GM21529 (cell line): ENCODE measurements around the gene TCF7.
A peak's percentile ranks its signal among the peaks of the same experiment; 100 is the strongest.

Experiments
- ATAC-seq: cut with Tn5 transposase; IDR thresholded peaks from one replicate; pipeline ENCODE4 v1.9.1; 2021; ENCODE audit not compliant: unreplicated experiment

Gene TCF7

DNA sequence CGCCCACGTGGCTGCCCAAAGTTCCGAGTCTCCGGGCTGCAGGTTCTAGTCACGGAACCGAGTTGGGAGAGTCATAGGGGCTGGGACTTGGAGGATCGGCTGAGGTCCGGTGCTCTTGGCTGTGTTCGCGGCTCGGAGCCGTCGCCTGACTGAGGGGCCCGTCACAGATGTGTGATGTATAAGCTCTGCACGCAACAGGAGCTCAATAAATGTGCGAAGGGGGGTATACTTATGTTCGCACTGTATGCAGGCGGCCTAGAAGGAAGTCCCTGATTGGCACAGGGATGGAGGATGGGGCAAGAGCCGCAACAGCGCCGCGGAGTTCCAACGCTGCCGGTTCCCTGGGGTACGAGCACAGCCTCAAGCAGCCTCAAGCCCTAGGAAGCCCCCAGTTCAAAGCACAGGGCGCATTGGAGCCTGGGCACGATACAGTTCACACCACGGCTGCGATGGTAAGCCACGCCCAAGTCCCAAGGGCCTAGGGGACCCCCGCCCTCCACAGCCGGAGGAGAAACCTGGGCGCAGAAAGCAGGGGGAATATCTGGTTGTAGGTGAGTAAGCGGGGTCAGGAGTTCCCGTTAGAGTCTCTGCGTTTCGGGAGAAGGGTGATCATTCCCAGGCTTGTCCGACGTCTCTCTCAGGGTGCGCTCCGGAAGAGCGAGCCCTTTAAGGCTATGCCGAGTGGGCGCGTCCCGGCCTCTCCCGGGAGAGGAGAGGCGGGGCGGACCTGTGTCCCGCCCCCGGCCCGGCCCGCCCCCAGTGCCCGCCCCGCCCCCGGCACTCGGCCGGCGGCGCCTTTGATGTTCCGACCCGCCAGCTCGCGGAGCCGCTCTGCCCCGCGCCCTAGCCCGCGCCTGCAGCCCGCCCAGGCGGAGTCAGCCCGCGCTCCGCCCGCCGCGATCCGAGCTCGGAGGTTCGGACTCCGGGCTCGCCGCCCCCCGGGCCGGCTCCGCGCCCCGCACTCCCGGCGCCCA lies at the start of gene TCF7:
TSS of gene TCF7 (plus strand) at position 780 of the 974 bp plus-strand sequence. CDS start 226 bp downstream, outside the sequence.
- peak; percentile 83 for ATAC-seq

DNA sequence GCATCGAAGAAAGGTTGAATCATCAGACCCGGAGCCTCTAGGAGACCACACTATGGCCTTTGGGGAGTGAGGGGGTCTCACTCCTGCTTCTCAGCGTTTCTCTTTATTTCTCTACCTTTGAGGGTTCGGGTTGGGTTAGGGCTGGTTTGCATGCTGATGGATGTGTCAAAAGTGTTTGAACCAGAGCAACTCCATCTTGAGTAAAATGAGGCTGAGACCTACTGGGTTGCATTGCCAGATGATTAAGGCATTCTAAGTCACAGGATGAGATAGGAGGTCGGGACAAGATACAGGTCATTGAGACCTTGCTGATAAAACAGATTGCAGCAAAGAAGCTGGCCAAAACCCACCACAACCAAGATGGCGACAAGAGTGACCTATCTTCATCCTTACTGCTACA lies 44.9 kb upstream of the TCF7 start:
- no peak for ATAC-seq

DNA sequence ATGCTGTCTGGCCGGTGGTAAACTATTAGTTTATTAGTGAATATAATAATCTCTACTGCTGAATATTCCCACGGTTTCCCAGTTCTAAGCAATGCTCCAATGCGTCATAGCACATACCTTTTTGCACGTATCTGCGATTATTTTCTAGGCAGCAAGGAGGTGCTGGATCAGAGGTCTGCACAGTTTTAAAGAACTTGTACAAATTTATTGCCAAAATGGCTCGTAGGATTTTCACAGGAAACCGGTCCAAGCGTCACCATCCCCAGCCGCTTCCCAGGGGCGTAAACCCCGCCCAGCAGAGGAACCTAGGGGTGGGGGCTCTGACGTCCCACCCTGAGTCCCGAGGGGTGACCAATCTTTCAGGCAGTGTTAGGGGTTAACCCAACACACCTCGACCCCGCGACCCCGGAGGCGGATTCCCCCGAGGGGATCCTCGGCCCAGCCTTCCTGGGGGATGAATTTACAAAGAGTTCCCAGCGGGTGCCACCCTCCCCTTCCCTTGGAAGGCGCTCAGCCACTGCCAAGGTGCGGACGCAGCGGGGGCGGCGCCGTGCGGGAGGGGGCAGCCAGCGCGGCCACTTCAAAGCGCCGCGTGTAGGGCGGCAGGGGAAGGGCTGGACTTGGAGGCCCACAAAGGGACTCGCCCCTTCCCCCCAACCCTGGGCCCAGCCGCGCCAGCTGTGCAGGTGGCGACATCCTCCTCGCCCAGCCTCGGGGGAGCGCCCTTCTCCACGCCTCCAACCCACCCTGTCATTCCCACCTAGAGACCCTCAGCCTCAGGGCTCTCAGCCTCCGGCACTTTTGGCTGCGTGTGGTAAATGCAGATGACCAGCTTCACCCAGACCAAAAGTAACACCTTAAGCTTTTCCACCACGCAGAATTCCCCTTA lies 43.5 kb upstream of the TCF7 start:
- ATAC-seq = peak; percentile 48

DNA sequence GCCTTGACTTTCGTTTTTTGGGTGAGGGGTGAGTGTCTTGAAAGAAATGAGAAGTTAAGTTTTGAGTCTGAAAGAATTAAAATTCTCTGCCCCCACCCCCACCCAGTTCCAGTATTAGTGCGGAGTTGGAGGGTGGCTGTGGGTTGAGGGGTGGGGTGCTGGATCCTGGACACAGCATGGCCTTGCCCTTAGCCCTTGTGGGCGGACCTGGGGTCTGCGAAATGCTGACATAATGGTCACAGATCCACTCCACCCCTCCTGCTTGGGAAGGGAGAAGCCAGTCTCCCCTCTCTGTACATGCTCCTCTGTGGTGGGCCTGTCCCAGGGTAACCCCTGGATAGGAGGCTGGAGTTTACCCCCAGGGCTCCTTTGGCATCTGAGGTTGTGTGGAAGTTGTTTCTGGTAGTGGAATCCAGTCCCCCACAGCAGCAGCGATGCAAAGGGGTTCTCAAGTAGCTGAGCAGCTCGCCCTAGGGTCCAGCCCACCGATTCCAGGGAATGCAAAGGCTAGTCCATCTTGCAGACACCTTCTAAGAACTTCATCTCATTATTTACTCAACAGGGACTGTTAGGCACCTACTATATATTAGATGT lies 42.8 kb upstream of the TCF7 start:
- ATAC-seq = no peak

DNA sequence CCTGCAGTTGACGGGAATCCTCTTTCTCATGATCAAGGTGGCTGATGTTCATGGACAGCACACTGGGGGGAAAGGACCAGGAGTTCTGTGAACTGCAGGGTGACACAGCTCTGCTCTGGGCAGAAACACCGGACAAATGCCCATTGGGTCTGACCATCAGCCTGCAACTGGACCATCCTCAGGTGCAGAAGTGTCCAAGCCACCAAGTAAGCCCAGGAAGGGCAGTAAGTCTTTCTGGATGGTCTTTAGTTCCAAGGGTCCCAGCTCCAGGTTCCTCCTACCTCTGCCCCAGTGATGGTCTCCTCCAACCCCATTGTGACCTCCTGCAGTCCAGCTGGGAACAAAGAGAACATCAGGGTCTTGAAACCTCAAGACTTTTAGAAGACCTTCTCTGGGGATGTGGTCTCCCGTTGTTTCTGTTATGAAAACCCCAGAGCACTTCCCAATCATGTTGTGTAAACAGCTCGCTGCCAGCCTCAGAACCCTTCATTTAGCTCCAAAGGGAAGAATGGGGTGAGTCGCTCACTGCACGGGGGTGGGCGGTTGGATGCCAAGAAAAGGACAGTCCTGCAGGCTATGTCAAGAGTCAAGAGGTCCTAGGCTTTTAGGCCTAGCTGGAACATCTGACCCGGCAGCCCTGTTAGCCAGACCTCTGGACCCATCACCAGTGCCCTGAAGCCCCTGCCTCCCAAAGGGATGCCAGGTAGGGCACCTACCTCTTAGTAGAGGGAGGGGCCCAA lies 41.8 kb upstream of the TCF7 start:
- ATAC-seq = no peak

DNA sequence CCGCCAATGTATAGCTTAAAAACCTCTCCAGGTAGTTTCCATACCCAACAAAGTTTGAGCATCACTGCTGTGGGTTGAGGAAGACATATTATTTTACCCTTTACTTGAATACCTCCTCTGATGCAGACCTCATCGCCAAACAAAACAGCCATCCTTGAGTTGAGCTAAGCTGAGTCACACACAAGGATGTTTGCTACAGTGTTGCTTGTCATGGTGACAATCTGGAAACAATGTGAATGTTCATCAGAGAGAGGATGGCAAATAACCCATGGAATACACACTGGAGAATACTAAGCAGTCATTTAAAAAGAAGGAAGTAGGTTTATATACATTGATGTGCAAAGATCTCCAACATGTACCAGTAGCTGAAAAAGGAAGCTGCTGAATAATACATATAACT lies 41.1 kb upstream of the TCF7 start:
- ATAC-seq = no peak

DNA sequence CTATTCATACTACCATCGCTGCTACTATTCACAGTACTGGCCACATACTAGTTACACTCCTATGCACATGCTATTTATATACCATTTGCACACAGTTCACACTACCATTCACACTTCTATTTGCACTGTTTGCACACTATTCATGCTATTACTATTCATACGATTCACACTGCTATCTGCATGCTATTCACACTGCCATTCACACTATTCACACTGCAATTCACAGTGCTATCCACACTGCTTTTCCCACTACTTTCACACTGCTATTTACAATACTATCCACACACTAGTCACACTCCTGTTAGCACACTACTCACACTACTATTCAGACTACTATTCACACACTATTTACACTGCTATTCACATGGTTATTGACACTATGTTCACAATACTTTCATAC lies 39.4 kb upstream of the TCF7 start:
- no peak for ATAC-seq

DNA sequence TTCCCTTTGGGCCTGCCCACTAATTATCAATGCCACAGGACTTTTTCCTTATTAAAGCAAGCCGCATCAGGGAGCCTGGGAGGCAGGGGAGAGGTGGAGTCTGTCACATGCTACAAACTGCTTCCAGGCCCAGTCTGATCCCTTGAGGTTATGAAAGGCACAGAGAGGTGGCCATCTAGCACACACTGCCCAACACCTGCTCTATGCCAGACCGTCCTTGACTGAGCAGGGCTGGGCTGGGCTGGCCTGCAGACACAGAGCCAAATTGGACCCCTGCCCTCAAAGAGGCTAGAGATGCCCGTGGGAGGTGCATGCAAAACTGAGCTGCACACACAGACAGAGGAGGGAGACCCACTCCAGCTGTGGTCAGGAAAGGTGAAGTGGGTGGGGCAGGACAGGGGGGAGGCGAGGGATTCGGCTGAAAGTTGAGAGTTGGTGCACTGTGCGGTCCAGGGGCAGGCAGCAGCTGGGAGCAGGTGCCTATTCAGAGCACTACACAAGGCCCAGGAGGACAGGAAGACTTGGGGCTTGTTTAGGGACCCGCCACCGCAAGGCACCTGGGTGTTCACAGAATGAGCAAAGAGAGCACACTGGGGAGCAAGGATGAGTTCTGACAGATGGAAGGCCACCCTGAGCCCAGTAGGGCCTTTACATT lies 36.4 kb upstream of the TCF7 start:
- ATAC-seq = no peak

DNA sequence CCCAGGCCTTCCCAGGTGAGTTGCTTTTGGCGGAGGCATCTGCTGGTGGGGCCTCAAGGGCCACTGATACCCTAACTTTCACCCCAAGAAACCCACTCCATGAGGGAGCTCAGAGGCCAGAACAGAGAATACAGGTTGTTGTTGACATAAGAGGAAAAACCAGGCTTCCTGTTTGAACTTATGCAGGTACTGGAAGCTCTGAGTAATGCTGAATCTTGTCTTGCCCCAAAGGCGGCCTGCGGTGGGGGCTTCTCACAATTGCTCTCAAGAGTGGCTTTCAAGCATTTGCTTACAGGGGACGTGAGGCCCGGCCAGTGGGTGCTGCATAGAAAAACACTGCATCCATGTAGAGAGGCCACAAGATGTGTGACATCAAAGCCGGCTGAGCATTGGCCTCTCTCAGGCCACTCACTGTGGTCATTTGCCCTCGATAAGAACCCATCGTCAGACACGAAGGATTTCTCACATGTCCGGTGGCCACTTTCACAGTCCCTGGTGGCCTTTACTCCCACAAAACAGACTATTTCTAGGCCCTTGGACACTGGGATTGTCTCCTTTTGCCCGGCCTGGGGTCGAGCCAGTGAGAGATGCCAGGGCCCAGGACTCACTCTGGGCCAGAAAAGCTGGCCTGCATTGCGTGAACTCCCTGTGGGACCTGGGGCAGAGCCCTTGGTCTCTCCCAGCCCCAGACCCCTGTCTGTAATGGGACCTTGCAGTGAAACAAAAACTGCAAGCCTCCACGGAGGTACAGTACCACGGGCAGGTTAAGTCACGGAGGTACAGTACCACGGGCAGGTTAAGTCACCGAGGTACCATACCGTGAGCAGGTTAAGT lies 34.5 kb upstream of the TCF7 start:
- ATAC-seq = no peak

DNA sequence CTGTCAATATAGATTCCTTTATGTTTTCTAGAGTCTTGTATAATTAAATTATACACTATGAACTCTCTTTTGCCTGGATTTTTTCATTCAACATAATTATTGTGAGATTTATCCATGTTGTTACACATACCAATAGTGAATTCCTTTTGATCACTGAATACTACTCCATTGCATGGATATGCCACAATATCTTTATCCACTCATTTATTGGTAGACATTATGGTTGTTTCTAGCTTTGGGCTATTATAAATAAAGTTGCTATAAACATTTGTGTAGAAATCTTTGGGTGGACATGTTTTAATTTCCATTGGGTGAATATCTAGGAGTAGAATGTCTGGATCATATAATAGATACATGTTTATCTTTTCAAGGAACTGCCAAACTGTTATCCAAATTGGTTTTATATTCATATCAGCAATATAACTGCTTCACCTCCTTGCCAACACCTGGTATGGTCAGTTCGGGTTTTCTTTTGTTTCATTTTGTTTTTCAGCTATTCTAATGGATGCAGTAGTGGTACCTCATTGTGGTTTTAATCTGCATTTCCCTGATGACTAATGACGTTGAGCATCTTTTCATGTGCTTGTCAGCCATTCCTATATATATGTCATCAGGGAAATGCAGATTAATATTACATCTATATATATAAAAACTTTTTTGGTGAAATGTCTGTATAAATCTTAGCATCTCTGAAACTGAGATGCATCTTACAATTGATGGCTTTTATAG lies 32.1 kb upstream of the TCF7 start:
- ATAC-seq = no peak

DNA sequence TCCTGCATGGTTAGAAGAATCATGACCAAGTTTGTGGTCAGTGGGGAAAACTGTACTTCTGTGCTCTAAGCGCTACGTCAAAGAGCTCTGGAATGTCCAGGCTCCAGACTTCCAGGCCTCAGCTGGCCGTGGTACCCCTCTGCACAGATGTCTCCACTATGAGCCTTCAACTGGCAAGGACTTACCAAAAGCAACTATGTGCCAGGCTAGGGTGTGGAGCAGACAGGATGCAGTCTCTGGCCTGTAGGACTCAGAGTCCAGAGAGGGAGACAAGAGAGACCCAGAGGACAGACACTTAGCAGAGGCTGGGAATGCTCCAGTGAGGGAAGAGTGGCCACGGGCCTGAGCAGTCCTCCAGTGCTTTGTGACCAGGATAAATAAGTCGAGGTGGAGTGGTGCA lies 31.0 kb upstream of the TCF7 start:
- no peak for ATAC-seq

DNA sequence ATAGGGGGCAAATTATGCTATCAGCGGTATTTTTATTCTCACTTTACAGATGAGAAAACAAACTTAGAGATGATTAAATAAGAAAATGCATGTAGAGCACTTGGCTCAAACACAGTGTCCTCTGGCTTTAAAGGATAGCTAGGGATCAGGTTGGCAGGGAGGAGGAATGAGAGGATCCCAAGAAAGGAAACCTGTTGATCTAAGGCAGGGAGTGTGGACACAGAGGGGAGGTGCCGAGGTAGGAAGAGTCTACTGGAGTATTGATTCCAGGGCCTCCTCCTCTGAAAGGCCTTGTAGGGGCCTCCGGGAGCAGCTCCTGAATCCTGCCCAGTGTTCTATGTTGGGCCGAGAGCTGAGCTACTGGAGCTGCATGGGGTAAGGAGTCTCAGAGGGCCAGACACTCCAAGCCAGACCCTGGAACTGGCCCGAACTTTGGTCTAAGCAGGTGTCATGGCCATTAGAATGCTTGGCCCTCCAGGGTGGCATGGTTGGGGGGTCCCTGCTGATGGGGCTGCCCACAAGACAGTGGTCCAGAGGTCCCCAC lies 30.4 kb upstream of the TCF7 start:
- no peak for ATAC-seq

DNA sequence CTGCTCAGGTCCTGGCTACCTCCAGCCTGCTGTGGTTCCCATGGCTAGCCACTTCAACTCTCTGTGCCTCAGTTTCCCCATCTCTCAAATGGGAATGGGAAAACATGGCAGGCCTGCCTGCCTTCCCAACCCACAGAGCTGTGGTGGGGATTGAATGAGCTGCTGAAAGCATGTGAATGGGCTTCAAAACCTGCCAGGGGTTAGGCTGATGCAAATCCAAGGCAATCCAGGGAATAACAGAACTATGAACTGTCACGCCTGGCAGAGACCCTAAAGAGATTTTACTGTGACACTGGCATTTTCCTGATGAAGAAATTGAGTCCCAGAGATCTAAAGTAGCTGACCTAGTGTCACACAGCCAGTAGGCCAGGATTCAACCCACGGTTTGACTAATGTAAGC lies 29.9 kb upstream of the TCF7 start:
- ATAC-seq = no peak

DNA sequence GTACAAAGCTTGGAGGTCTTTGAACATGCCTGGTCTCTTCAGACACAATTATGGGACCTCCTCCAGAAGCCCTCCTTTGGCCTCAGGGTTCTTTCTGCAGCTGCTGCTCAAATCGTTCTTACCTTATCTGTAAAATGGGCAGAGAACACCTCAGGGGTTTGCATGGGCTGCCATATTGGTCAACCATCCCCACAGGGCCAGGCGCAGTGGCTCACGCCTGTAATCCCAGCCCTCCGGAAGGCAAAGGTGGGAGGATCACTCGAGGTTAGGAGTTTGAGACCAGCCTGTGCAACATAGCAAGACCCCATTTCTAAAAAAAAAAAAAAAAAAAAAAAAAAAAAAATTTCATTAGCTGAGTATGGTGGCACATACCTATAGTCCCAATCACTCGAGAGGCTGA lies 29.1 kb upstream of the TCF7 start:
- ATAC-seq = no peak

DNA sequence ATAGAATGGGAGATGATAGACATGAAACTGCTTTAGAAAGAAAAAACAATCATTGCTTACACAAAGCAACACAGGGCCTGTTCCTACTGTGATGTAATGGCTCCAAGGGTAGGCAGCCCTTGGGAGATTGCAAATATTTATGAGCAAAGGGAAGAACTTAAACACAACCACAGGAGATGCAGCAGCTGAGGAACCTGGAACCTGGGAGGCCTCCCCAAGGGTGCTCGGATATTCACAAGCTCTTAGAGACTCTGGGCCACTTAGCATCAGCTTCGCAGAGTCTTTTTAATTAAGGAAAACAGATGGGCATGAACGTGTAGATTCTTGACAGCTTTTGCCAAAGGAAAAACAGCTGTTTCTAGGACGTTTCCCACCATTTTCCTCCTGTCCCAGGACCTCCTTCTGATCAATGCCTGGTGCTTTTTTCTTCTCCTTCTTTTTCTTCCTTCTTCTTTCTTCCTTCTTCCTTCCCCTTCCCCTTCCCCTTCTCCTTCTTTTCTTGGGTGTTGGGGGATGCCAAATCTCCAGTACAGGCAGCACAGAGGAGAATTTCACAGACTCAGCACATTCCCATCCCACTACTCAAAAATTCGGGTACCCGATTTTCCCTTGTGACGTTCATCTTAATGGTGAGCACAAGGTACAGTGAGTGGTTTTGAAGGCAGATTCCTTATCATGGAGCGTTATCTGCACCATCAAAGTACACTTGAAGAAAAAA lies 28.1 kb upstream of the TCF7 start:
- ATAC-seq = no peak

DNA sequence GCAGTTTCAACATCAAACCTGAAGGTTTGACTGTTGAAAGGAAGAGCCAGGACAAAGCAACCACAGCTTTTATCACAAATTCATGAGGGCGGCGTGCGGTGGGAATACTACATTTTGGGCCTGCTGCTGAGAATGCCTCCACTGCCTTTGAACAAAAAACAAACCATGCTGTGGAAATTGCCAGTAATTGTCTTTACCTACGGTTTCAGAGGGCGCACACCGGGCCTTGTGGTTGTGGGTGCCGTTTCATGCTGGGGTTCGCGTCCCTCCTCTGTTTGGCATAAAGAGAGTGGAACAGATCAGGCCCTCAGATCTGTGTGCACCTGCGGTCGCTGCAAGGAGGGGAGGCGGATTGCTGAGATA lies 27.6 kb upstream of the TCF7 start:
- no peak for ATAC-seq

DNA sequence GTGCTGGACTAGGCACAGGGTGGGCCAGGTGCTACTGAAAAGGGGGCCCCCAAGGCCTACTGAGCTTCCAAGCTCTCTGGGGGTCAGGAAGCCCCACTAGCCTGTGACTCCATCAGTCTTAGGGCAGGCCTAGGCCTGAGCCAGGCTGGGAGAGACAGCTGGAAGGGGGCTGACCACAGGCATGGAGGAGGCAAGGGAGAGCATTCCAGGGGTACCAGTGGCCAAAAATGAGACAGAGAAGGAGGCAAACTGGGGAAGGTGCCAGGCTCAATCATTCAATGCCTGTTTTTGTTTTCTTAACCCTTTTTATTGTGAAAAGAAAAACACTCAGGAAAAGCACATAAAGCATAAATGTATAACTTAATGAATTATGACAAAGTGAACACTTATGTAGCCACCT lies 26.2 kb upstream of the TCF7 start:
- no peak for ATAC-seq

DNA sequence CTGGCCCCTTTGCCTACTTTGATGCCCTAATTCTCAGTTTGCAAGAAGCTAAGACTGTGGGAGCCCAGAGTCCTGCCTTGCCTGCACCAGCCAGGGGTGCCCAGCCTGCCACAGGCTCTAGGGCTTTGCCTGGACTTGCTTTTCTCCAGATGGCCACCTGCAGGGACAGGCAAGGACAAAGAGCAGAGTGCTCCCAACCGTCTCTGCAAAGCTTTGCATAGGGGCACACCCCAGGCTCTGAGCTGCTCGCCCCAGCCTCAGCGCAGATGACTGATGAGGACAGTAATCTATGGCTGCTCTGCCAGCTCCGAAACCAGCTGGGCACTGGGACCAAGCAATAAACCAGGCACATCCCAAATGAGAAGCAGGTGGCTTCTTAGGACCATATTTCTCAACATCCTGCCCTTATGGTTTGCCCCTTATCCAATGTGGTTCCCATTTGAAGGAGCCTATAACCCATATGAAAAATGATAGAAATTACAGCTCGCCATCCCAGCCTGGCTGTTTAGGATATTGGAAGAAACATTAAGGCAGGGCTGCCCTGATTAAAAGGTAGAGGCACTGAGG lies 25.4 kb upstream of the TCF7 start:
- no peak for ATAC-seq
